ENCODE data around the gene SHMT1.

The SHMT1 gene

GRCh38 chr17:18323507-18324139 is 39.7 kb downstream of the SHMT1 start:
- H3K27ac ChIP-seq = no peak overlapping the region
- TF ChIP-seq ZFX (IDR thresholded peaks at IDR 0.05; ENCODE audit: borderline replicate concordance) (no peak), CTCF (IDR thresholded peaks at IDR 0.05) (no peak)

GRCh38 chr17:18323007-18323406 is 40.3 kb downstream of the SHMT1 start:
- TF ChIP-seq CTCF (IDR thresholded peaks at IDR 0.05) (no peak), ZFX (IDR thresholded peaks at IDR 0.05; ENCODE audit: borderline replicate concordance) (no peak)
- H3K27ac ChIP-seq = no peak overlapping the region

- TF ChIP-seq ZFX (IDR thresholded peaks at IDR 0.05; ENCODE audit: borderline replicate concordance) (no peak), CTCF (IDR thresholded peaks at IDR 0.05) (no peak)
- H3K27ac ChIP-seq = no peak overlapping the region
These were observed 40.8 kb downstream of the SHMT1 start for GRCh38 chr17:18322522-18322921.

- H3K27ac ChIP-seq = no peak overlapping the region
These were observed 42.0 kb downstream of the SHMT1 start for GRCh38 chr17:18321309-18321708.

GRCh38 chr17:18320301-18320700 is 43.0 kb downstream of the SHMT1 start:
- TF ChIP-seq CTCF (IDR thresholded peaks at IDR 0.05) (no peak), ZFX (IDR thresholded peaks at IDR 0.05; ENCODE audit: borderline replicate concordance) (no peak)
- no peak overlapping the region for H3K27ac ChIP-seq

More at GRCh38 chr17:18321309-18321708, 42.0 kb downstream of the SHMT1 start:
- TF ChIP-seq CTCF (IDR thresholded peaks at IDR 0.05) = 0 out of 2 replicates have a peak, but pooled peaks have one; percentile 10
- no peak for TF ChIP-seq ZFX (IDR thresholded peaks at IDR 0.05; ENCODE audit: borderline replicate concordance)

- no peak overlapping the region for H3K27ac ChIP-seq
- TF ChIP-seq CTCF (IDR thresholded peaks at IDR 0.05) (no peak; the same call in 1 of the 2 replicates), ZFX (IDR thresholded peaks at IDR 0.05; ENCODE audit: borderline replicate concordance) (no peak)
These were observed 43.6 kb downstream of the SHMT1 start for GRCh38 chr17:18319604-18320256.

- no peak overlapping the region for H3K27ac ChIP-seq
- TF ChIP-seq CTCF (IDR thresholded peaks at IDR 0.05) = no peak
- no peak for TF ChIP-seq ZFX (IDR thresholded peaks at IDR 0.05; ENCODE audit: borderline replicate concordance)
These were observed 44.4 kb downstream of the SHMT1 start for GRCh38 chr17:18318771-18319450.
